BJ (cell line): ENCODE data around the gene IFITM10. TPM values are rescaled to one million over a fixed set of nuclear protein-coding genes. Genes with fewer than 3 reads are reported as not detected.

Experiments used
- CTCF ChIA-PET: fragments of 350-600 bp; formaldehyde crosslinking; extraction: SDS; loops from one replicate; lab custom pipeline; 2021; ENCODE audit warnings: antibody characterized with exemption, inconsistent platforms; lab: Yijun Ruan, JAX
- POLR2A ChIA-PET: fragments of 300-600 bp; sonication (Branson Sonifier 250); formaldehyde crosslinking; extraction: SDS; loops from one replicate; lab custom pipeline; 2021; ENCODE audit warnings: antibody characterized with exemption; lab: Charles Lee
- DNase-seq: peaks from one replicate; pipeline ENCODE4 v3.0.0-alpha.2; 2011; ENCODE audit warnings: low read depth
- H3K27me3 ChIP-seq: 2 replicates; pipeline ENCODE4 v1.6.0; 2011; ENCODE audit warnings: low read length; ENCODE audit not compliant: control insufficient read depth, insufficient read depth
- H3K36me3 ChIP-seq: 2 replicates; pipeline ENCODE4 v1.5.1; 2011; ENCODE audit warnings: low read length; ENCODE audit not compliant: control insufficient read depth, insufficient read depth
- H3K4me3 ChIP-seq: 2 replicates; pipeline ENCODE4 v1.5.1; 2011; ENCODE audit warnings: low read depth, mild to moderate bottlenecking, control low read depth, low read length
- polyA plus RNA-seq: library from polyadenylated mRNA; depleted of rRNA; stranded (reverse); fragments of >200 nt; gene quantifications from 2 replicates; pipeline ENCODE4 v1.2.3, GENCODE V29; 2011
- TF ChIP-seq, protein P1 (sequence below): IDR thresholded peaks from 2 replicates; pipeline ENCODE4 v1.5.1; 2011; ENCODE audit warnings: low read depth, mild to moderate bottlenecking, control low read depth, inconsistent platforms, low read length, moderate library complexity; ENCODE audit not compliant: insufficient read depth

Gene IFITM10
- polyA plus RNA-seq, 1 experiment: 0.22 TPM

DNA sequence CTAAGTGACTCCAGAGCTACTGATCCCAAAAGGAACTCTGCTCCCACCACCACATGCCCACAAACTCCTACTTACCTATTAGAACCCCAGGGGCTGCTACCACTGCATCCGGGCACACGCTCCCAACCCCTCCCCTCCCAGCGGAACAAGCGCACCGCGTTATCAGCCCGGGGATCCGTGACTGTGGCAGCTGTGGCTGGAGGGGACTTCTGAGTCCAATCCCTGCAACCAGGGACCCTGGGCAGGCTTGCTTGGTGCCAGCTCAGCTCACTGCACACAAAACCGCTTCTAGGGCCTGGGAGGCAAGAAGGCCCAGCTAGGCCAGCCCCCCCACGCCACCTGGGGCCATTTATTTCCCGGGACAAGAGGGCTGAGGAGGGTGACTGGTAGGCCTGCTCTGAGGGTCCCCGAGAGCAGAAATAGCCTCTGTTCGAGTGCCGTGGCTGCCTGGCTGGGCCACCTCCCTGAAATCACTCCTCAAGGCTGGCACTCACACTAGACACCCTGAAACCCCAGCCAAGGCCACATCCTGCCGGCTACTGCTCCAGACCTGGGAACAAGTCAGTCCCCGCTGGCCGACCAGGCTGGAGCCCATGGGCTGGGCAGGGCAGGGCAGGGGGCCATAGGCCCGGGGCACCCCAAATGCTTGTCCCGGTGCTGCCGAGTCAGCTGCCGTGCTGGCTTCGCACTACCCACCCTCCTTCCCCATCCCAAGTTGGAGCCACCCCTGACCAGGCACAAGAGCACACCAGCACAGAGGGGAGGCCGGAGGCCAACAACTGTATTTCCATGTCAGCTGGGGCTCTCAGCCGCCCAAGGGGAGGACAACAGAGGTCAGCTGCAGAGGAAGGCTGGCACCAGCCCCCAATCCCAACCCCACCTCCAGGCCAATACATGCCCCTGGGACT lies 1.9 kb upstream of the IFITM10 start:
- CTCF ChIA-PET: interaction anchor here (1.0 to 2.0 kb wide), 3 partner anchors 8 to 81 kb away, joined by 3 to 6 read pairs (median 4); no protein-coding TSS in a partner anchor
- peaks cover 5% of the 10 kb centered on the region; the same call in 1 of the 2 replicates for H3K27me3 ChIP-seq
- H3K36me3 ChIP-seq: peaks cover 14% of the 10 kb centered on the region
- DNase-seq: no peak
- TF ChIP-seq, protein P1, sequence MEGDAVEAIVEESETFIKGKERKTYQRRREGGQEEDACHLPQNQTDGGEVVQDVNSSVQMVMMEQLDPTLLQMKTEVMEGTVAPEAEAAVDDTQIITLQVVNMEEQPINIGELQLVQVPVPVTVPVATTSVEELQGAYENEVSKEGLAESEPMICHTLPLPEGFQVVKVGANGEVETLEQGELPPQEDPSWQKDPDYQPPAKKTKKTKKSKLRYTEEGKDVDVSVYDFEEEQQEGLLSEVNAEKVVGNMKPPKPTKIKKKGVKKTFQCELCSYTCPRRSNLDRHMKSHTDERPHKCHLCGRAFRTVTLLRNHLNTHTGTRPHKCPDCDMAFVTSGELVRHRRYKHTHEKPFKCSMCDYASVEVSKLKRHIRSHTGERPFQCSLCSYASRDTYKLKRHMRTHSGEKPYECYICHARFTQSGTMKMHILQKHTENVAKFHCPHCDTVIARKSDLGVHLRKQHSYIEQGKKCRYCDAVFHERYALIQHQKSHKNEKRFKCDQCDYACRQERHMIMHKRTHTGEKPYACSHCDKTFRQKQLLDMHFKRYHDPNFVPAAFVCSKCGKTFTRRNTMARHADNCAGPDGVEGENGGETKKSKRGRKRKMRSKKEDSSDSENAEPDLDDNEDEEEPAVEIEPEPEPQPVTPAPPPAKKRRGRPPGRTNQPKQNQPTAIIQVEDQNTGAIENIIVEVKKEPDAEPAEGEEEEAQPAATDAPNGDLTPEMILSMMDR: no peak
- H3K4me3 ChIP-seq: no peak overlapping the region
- POLR2A ChIA-PET: no interaction called here

DNA sequence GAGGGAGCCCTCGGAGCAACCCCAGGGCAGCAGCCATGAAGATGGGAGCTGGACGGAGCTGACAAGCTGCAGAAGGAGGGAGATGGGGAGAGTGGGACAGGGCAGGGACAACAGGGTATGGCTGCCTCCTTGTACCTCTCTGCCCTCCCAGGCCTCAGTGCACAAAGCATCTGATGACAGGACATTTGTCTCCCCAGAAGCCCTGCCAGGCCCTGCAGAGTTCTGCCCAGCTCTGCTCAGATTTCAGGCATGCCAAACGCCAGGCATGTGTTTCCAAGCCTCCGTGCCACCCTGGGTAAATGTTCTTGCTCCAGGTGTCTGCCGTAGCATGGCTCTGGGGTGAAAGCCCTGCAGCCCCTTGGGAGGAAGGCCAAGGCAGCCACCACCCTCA lies 1.1 kb upstream of the IFITM10 start:
- no peak for DNase-seq
- ChIA-PET CTCF (interaction anchor here (1.3 to 2.0 kb wide), 2 partner anchors 58 to 82 kb away, joined by 3 to 6 read pairs; no protein-coding TSS in a partner anchor), POLR2A (no interaction called here)
- H3K4me3 ChIP-seq: no peak overlapping the region
- peaks cover 12% of the 10 kb centered on the region for H3K36me3 ChIP-seq
- peaks cover 5% of the 10 kb centered on the region; the same call in 1 of the 2 replicates for H3K27me3 ChIP-seq
- TF ChIP-seq, protein P1: no peak

DNA sequence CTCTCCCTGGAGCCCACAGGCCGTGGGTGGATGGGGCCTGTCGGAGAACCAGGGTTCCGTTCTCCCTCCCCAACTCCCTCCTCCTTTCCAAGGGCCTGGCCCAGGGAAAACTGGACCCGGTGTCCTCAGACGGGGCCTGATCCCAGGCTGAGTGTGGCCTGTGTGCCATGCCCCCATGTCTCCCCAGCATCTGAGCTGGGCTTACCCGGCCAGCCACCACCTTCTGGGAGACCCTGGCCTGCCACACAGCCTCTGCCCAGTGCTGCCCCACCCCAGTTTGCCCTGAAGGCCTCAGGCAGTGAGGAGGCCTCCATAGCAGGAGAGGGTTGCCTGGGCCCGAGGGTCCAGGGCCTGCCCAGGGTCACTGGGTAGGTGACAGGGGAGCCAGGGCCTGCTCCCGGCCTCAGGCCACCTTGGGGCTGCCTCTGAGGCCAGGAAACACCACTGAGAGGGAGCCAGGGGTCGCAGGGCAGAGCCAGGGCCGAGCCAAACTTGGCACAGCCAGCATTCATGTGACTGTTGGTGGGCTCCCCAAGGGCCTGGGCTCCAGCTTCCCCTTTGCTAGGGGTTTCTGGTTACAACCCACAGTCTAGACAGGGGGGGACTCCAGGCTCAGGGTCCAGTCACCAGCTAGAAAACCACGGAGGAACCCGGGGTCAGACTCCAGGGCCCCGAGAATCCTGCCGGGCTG lies 590 bp upstream of the IFITM10 start:
- no peak for DNase-seq
- ChIA-PET POLR2A (no interaction called here), CTCF (interaction anchor here (0.8 to 2.0 kb wide), 3 partner anchors 57 to 82 kb away, joined by 3 to 6 read pairs (median 3); no protein-coding TSS in a partner anchor)
- TF ChIP-seq, protein P1: no peak
- peaks cover 9% of the 10 kb centered on the region for H3K36me3 ChIP-seq
- H3K4me3 ChIP-seq: no peak overlapping the region
- H3K27me3 ChIP-seq: peaks cover 5% of the 10 kb centered on the region; the same call in 1 of the 2 replicates

DNA sequence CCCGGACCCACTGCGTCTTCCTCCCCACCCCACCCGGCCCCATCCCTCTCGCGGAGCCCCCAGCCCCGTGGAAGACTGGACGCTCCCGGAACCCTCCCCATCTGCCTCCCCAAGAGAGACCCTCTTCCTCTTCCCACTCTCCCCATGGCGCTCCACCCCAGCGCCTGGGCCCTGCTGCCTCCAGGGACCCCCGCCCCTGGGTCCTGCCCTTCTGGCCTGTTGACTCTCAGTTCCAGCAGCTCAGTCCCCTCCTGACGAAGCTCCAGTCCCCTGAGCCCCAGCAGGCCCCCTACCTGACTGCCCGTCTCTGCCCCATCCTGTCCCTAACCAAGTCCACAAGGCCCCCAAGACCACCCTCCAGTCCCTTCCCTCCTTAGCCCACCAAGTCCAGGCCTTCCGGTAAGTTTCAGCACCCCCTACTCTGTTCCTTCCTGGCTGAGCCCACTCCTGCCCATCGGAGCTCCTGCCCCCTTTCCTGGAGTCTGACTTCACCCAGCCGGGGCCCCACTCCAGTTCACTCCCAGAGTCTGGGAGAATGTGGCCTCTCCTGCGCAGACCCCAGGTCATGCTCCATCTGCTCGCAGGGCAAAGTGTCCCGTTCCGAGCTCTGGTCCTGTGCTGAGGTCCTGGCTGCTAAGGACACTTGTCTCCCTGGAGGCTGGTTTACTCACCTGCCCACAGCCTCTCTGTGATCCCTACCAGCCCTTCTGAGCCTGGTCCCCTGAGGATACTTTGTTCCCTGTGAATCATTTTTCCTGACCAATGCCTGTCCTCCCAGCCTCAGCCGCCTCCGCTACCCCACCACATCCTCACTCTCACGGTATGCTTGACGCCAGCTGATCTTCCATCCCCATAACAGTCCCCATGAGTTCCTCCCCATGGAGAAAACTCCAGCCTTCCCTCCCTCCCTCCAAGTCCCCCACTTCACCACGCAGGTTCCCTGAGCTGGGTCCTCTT lies 722 bp downstream of the IFITM10 start:
- TF ChIP-seq, protein P1: no peak
- peaks cover 3% of the 10 kb centered on the region; the same call in 1 of the 2 replicates for H3K36me3 ChIP-seq
- no peak overlapping the region for H3K4me3 ChIP-seq
- POLR2A ChIA-PET: interaction anchor here (0.6 kb wide), 1 partner anchor 32 kb away, joined by 3 read pairs; no protein-coding TSS in a partner anchor
- H3K27me3 ChIP-seq: peaks cover 5% of the 10 kb centered on the region; the same call in 1 of the 2 replicates
- DNase-seq: peak; percentile 43
- CTCF ChIA-PET: interaction anchor here (0.6 to 1.2 kb wide), 4 partner anchors 55 to 161 kb away, joined by 3 read pairs; no protein-coding TSS in a partner anchor
